Central memory CD8-positive, alpha-beta T cell (primary cell): Measurements from ENCODE around the gene IQGAP3.

Experiments
- ATAC-seq: fragments of 150-1000 bp; cut with Tn5 transposase; replicated peaks from 2 replicates; pipeline ENCODE4 v1.10.0; 2022; ENCODE audit warnings: mild to moderate bottlenecking, moderate FRiP score, moderate number of reproducible peaks; ENCODE audit not compliant: poor library complexity, severe bottlenecking; ENCODE audit errors: extremely low read depth
- DNase-seq, 2 donors: peaks; one replicate each; pipeline ENCODE4 v3.0.0; 2021; ENCODE audit warnings: low spot score in 2 of 2
- H3K27ac Mint-ChIP-seq: one replicate; pipeline ENCODE4 v1.8.0; 2022; ENCODE audit warnings: low read depth, mild to moderate bottlenecking, moderate library complexity, mixed read lengths
- H3K27me3 Mint-ChIP-seq: one replicate; pipeline ENCODE4 v1.8.0; 2022; ENCODE audit warnings: mixed read lengths
- H3K36me3 Mint-ChIP-seq: one replicate; pipeline ENCODE4 v1.8.0; 2022; ENCODE audit warnings: mild to moderate bottlenecking, moderate library complexity, mixed read lengths; ENCODE audit not compliant: insufficient read depth
- H3K4me1 Mint-ChIP-seq: one replicate; pipeline ENCODE4 v1.8.0; 2022; ENCODE audit warnings: mixed read lengths
- H3K4me3 Mint-ChIP-seq: one replicate; pipeline ENCODE4 v1.8.0; 2022; ENCODE audit warnings: mild to moderate bottlenecking, moderate library complexity, mixed read lengths
- H3K9me3 Mint-ChIP-seq: one replicate; pipeline ENCODE4 v1.8.0; 2022; ENCODE audit warnings: mixed read lengths

IQGAP3 gene

DNA sequence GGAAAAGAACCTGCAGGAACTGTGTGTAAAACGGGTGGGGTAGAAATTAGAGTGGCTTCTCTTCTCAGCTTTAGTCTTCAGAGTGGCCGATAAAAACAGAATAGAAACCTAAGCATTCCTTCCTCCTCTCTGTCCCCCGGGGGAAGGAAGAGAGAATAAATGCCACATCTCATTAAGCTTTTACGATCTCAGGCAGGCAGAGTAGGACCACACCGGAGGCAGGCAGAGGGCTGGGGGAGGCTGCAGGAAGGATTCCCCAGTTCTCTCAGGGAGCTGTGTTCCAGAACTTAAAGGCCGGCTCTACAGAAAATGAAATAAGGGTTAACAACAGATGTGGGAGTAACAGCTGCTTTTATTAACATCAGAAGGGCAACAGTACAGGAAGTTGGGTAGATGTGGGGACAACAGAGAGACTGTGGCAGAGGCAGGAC, 47.3 kb downstream of the IQGAP3 start:
- no peaks in the 10 kb centered on the region for H3K9me3 Mint-ChIP-seq
- H3K4me1 Mint-ChIP-seq, result peaks cover 36% of the 10 kb centered on the region
- DNase-seq (no peak), ATAC-seq (peak; percentile 10)
- H3K36me3 Mint-ChIP-seq, result peaks cover 2% of the 10 kb centered on the region
- H3K27me3 Mint-ChIP-seq, result no peaks in the 10 kb centered on the region
- H3K4me3 Mint-ChIP-seq, result peak overlapping the region; percentile 45
- H3K27ac Mint-ChIP-seq, result peak overlapping the region; percentile 83

DNA sequence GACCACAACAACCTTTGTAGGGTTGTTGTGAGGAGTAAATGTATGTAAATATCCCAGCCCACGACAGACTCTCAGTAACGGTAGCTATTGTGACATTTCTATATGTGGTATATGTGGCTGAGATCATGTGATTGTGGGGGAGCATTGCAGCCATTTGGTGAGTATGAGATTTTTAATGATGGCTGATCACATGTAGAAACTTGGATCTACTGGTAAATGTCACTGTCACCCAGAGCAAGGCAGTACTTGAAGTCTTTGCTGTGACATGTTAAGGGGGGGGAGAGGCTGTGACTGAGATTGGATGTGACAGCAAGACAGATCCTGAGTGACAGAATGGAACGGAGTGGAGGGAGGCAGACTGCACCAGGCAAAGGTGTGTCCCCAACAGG, 47.9 kb downstream of the IQGAP3 start:
- peaks cover 2% of the 10 kb centered on the region for H3K36me3 Mint-ChIP-seq
- H3K4me3 Mint-ChIP-seq, result peak overlapping the region; percentile 45
- peak overlapping the region; percentile 83 for H3K27ac Mint-ChIP-seq
- ATAC-seq, result peak; percentile 85
- H3K4me1 Mint-ChIP-seq, result peaks cover 36% of the 10 kb centered on the region
- no peaks in the 10 kb centered on the region for H3K9me3 Mint-ChIP-seq
- H3K27me3 Mint-ChIP-seq, result no peaks in the 10 kb centered on the region
- no peak for DNase-seq

DNA sequence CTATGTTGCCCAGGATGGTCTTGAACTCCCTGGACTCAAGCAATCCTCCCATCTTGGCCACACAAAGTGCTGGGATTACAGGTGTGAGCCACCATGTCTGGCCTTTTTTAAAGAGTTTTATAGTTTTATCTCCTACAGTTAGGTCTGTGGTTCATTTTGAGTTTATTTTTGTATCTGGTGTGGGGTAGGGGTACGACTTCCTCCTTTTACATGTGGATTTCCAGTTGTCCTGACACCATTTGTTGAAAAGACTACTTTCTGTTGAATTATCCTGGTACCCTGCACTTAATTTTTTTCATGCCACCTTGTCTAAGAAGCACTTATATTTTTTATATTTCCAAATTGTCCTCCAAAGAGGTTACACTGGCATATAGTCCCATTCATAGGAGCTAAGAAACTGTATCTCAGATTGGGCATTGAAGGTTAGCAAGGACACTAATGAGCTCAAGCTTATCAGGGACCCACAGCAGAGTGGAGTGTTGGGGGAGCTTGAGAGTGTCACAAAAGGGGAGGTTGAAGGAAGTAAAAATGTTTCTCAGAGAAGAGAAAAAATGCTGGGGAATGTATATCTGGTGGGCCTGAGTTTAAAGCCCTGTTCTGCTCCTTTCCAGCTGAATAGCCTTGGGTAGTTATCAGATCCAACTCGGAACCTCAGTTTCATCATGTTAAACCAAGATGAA, 48.4 kb downstream of the IQGAP3 start:
- Mint-ChIP-seq H3K27me3 (no peaks in the 10 kb centered on the region), H3K9me3 (no peaks in the 10 kb centered on the region), H3K27ac (peak overlapping the region; percentile 83), H3K4me1 (peaks cover 36% of the 10 kb centered on the region), H3K36me3 (peaks cover 2% of the 10 kb centered on the region), H3K4me3 (peak overlapping the region; percentile 45)
- ATAC-seq (no peak), DNase-seq (no peak)

DNA sequence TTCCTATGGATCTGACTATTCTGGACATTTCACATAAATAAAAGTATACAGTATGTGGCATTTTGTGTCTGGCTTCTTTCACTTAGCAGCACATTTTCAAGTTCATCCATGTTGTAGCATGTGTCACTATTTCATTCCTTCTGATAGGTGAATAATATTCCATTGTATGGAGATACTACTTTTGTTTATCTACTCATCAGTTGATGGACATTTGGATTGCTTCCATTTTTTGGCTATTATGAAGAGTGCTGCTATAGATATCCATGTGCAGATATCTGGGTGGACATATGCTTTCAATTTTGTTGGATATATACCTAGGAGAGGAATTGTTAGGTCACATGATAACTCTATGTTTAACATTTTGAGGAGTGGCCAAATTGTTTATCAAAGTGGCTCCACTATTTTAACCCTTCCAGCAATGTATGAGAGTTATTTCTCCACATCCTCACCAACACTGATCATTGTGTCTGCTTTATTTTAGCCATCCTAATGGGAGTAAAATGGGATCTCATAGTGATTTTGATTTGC, 49.9 kb downstream of the IQGAP3 start:
- H3K36me3 Mint-ChIP-seq, result no peaks in the 10 kb centered on the region
- H3K4me1 Mint-ChIP-seq, result peaks cover 27% of the 10 kb centered on the region
- ATAC-seq (no peak), DNase-seq (no peak)
- no peaks in the 10 kb centered on the region for H3K9me3 Mint-ChIP-seq
- no peak overlapping the region for H3K4me3 Mint-ChIP-seq
- H3K27me3 Mint-ChIP-seq, result no peaks in the 10 kb centered on the region
- H3K27ac Mint-ChIP-seq, result no peak overlapping the region

DNA sequence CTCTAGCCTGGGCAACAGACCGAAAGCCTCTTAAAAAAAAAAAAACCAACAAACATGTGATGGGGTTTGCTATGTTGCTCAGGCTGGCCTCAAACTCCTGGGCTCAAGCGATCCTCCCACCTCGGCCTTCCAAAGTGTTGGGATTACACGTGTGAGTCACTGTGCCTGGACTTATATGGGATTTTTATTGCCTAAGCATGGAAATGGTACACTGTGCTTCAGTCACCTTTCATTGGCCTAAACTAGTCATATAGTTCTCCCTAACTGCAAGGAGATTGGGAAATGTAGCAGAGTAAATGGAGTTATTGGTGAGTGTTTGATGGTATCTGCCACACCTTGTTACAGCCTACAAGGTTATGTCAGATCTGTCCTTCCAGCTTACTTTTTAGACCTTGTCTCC, 54.6 kb downstream of the IQGAP3 start:
- no peaks in the 10 kb centered on the region for H3K4me1 Mint-ChIP-seq
- no peak overlapping the region for H3K4me3 Mint-ChIP-seq
- no peak for DNase-seq
- no peaks in the 10 kb centered on the region for H3K36me3 Mint-ChIP-seq
- no peaks in the 10 kb centered on the region for H3K9me3 Mint-ChIP-seq
- no peaks in the 10 kb centered on the region for H3K27me3 Mint-ChIP-seq
- ATAC-seq, result no peak
- H3K27ac Mint-ChIP-seq, result no peak overlapping the region

DNA sequence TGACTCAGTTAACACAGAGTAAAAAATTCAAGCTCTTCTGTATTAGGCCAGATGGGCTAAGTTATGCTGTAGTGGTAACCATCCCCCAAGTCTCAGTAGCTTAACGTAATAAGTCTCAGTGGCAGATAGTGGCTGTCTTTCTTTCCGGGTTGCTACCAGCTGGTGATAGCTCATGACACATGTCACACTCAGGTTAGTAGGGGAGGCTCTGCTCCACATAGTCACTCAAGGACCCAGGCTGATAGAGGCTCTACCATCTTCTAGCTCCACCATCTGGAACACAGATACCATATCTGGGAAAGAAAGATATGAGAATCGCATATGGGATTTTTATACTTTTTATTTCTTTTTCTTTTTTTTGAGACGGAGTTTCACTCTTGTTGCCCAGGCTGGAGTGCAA, 55.5 kb downstream of the IQGAP3 start:
- H3K4me3 Mint-ChIP-seq, result no peak overlapping the region
- H3K27ac Mint-ChIP-seq, result no peak overlapping the region
- ATAC-seq, result no peak

DNA sequence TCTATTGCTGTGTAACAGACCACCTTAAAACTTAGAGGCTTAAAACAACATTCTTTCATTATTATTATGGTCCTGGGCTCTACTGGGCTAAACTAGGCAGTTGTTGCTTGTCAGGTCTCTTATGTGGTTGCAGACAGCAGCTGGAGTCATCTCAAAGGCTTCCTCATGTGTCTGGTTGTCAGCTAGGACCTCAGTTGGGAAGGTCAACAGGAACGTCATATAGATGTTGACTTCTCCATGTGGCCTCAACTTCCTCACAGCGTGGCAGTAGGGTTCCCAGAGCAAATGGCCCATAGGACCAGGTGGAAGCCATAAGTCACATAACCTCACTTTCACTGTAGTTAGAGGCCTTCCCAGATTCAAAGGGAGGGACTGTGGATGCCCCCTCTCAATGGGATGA, 56.4 kb downstream of the IQGAP3 start:
- ATAC-seq (no peak), DNase-seq (no peak)
- Mint-ChIP-seq H3K27me3 (no peaks in the 10 kb centered on the region), H3K27ac (no peak overlapping the region), H3K36me3 (no peaks in the 10 kb centered on the region), H3K9me3 (no peaks in the 10 kb centered on the region), H3K4me3 (no peak overlapping the region), H3K4me1 (no peaks in the 10 kb centered on the region)

More for the DNA sequence above, 55.5 kb downstream of the IQGAP3 start:
- Mint-ChIP-seq H3K27me3 (no peaks in the 10 kb centered on the region), H3K9me3 (no peaks in the 10 kb centered on the region), H3K36me3 (no peaks in the 10 kb centered on the region), H3K4me1 (no peaks in the 10 kb centered on the region)
- DNase-seq, result no peak

DNA sequence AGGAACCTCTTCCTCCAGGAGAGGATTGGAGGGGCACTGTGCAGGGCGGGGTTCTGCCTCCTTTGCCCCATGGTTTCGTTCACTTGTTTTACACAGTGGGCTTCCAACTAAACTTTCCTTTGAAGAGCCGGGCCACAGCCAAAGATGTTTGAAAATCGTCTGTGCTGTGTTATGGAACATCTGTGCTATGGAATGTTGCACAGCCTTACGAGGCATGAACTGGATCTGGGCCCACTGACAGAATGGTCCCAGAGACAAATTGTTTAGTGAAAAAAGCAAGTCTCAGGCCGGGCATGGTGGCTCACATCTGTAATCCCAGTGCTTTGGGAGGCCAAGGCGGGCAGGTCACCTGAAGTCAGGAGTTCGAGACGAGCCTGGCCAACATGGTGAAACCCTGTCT, 59.2 kb downstream of the IQGAP3 start:
- H3K36me3 Mint-ChIP-seq, result peaks cover 2% of the 10 kb centered on the region
- no peak overlapping the region for H3K4me3 Mint-ChIP-seq
- DNase-seq, result no peak
- no peak for ATAC-seq
- H3K27ac Mint-ChIP-seq, result no peak overlapping the region
- peaks cover 18% of the 10 kb centered on the region for H3K4me1 Mint-ChIP-seq
- no peaks in the 10 kb centered on the region for H3K27me3 Mint-ChIP-seq
- H3K9me3 Mint-ChIP-seq, result no peaks in the 10 kb centered on the region

DNA sequence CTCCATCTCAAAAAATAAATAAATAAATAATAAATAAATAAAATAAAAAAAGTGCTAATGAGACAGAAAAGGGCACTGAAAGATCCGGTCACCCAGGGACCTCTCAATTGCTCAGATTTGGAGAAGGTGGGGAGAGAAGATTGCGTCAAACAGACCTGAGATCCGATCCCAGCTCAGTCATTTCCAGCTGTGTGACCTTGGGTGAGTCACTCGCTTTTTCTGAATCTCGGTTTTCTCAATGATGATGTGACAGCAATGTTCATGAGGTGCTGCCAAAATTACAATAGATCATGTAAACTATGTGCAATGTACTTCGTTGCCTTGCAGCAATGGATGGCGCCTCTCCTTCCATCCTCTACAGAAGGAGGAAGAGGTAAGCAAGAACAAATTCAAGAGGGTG, 60.7 kb downstream of the IQGAP3 start:
- no peak overlapping the region for H3K27ac Mint-ChIP-seq
- peaks cover 2% of the 10 kb centered on the region for H3K36me3 Mint-ChIP-seq
- no peaks in the 10 kb centered on the region for H3K9me3 Mint-ChIP-seq
- no peaks in the 10 kb centered on the region for H3K27me3 Mint-ChIP-seq
- peaks cover 25% of the 10 kb centered on the region for H3K4me1 Mint-ChIP-seq
- ATAC-seq, result no peak
- DNase-seq, result no peak
- no peak overlapping the region for H3K4me3 Mint-ChIP-seq

DNA sequence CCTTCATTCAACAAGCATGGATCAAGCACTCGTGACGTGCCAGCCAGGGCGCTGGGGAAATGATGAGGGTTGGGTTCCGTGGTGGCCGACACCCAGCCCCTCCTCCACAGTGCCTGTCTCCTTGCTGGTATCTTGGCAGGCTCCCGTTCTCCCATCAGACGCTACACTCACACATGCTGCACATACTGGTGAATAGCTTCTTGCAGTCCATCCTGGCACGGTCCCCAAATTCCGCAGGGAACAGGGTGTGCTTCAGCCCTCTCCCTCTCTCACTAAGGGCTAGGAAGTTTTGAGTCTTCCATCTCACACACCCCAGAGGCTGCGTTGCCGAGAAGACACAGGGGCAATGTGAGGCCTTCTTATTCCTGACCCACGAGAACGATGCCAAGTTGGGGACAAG, 61.7 kb downstream of the IQGAP3 start:
- ATAC-seq (no peak), DNase-seq (no peak)
- Mint-ChIP-seq H3K4me1 (peaks cover 29% of the 10 kb centered on the region), H3K9me3 (no peaks in the 10 kb centered on the region), H3K36me3 (peaks cover 2% of the 10 kb centered on the region), H3K4me3 (no peak overlapping the region), H3K27ac (peak overlapping the region; percentile 19), H3K27me3 (no peaks in the 10 kb centered on the region)

DNA sequence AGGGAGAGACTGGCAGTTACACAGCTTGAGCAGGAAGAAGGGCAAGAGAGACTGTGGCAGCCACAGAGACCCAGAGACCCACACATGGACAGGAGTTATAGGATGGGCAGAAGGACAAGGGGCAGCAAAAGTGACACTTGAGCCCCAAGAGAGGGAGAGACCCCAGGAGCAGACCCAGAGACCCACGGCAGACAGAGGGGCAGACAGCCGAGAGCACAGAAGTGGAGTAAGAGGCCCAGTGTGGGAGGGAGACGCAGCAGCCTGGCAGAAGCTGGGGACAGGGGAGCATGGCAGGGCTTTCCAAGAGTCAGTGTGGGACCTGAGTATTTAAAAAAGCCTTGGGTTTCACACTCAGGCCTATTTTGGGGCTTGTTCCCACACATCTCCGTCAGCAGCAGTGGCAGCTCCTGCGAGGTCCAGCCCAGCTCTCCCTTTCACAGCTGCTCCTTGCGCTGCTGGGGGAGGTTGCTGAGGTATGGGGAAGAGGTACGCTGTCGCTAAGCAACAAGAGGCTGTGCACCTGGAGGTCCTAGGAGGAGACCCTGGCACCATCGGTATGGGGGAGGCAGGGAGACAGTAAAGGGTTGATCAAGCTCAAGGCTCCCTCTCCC, 62.8 kb downstream of the IQGAP3 start:
- peaks cover 38% of the 10 kb centered on the region for H3K4me1 Mint-ChIP-seq

DNA sequence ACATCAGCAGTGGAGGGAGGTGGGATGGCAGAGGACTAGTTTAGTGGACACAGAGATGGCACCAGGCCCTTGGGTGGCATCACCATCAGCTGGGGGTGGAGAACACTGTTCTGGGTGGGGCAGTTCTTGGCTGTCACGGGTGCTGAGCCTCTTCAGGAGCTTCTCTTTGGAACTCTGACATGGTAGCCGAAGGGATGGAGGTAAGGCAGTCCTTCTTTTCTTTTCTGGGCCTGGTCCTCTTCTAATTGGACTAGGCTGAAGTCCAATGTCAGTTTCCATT, 63.5 kb downstream of the IQGAP3 start:
- Mint-ChIP-seq H3K4me3 (no peak overlapping the region), H3K4me1 (peaks cover 45% of the 10 kb centered on the region), H3K27ac (peak overlapping the region; percentile 5), H3K9me3 (no peaks in the 10 kb centered on the region), H3K27me3 (no peaks in the 10 kb centered on the region), H3K36me3 (peaks cover 17% of the 10 kb centered on the region)
- DNase-seq (no peak), ATAC-seq (no peak)

More for the DNA sequence above, 62.8 kb downstream of the IQGAP3 start:
- Mint-ChIP-seq H3K4me3 (no peak overlapping the region), H3K36me3 (peaks cover 13% of the 10 kb centered on the region), H3K27ac (no peak overlapping the region), H3K27me3 (no peaks in the 10 kb centered on the region), H3K9me3 (no peaks in the 10 kb centered on the region)
- no peak for DNase-seq
- no peak for ATAC-seq

DNA sequence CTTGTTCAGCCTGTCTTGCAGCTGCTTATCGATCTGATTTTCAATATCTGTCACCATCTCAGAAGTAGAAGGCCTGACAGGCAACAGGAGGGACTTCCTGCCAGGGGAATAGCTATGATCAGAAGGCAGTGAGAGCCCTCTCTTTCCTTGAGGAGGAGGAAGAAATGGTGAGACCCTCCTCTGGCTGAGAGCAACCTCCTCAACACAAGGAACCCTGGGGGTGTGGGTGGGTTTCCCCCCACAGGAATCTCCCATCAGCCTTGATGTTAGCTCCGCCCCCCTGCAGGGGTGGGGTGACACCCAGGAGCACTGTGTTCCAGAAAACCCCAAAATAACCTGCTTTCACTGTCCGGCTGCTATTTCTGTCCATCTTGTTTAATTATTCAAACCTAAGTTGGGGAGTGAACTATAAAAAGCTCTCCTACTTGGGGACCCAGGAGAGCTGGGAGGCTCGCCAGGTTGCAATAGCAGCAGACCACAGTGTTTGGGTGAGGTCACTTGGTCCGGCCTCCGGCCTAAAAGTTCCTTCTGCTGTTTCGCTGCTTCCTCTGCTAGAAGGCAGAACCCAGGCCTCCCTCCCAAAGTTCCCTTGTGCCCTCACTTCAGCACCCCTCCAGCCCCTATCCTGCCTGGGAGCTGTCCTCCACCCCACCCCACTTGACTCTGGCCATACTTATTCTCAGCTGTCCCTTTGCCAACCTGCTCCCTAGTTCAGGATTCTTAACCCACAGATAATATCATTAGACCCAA, 64.0 kb downstream of the IQGAP3 start:
- Mint-ChIP-seq H3K27ac (peak overlapping the region; percentile 99), H3K27me3 (no peaks in the 10 kb centered on the region), H3K36me3 (peaks cover 17% of the 10 kb centered on the region), H3K4me1 (peaks cover 50% of the 10 kb centered on the region), H3K4me3 (peak overlapping the region; percentile 57), H3K9me3 (no peaks in the 10 kb centered on the region)
- DNase-seq (no peak), ATAC-seq (no peak)
